HepG2 (cell line): Measurements from ENCODE around the gene ANKS4B. TPM values are rescaled to one million over a fixed set of nuclear protein-coding genes. Genes with fewer than 3 reads are reported as not detected.
A peak's percentile ranks its signal among the peaks of the same experiment; 100 is the strongest.

Experiments used
- ATF3 ChIP-seq: sonication (generic); formaldehyde crosslinking; IDR thresholded peaks from 2 replicates; pipeline ENCODE4 v1.4.0; 2020; ENCODE audit warnings: missing genetic modification reagents
- BHLHE40 ChIP-seq: IDR thresholded peaks from 2 replicates; pipeline ENCODE4 v1.6.1; 2011; ENCODE audit warnings: low read length, improper control_type of control experiment
- FOXO4 ChIP-seq: sonication (generic); formaldehyde crosslinking; conservative IDR thresholded peaks from 2 replicates; pipeline ENCODE4 v1.8.1; 2023; ENCODE audit warnings: missing genetic modification reagents
- GATAD2A ChIP-seq: IDR thresholded peaks from 2 replicates; pipeline ENCODE4 v1.6.1; 2016
- HNF4A ChIP-seq: sonication (generic); formaldehyde crosslinking; IDR thresholded peaks from 2 replicates; pipeline ENCODE4 v1.4.0; 2020; ENCODE audit warnings: missing genetic modification reagents
- MED13 ChIP-seq: sonication (generic); formaldehyde crosslinking; IDR thresholded peaks from 2 replicates; pipeline ENCODE4 v1.5.0; 2020; ENCODE audit warnings: missing genetic modification reagents
- NR2C2 ChIP-seq: sonication (generic); formaldehyde crosslinking; IDR thresholded peaks from 2 replicates; pipeline ENCODE4 v1.4.0; 2020; ENCODE audit warnings: missing genetic modification reagents, mild to moderate bottlenecking, moderate library complexity, borderline replicate concordance
- NR2F1 ChIP-seq, 2 experiments: fragments of 450-650 bp in 1 of 2; formaldehyde crosslinking in 1 of 2; IDR thresholded peaks; 2 replicates each; pipeline versions ENCODE4 v1.5.0 to v1.6.1; 2016 to 2020; ENCODE audit warnings: mild to moderate bottlenecking in 1 of 2, missing compliant biosample characterization in 1 of 2, missing genetic modification reagents in 1 of 2, moderate library complexity in 1 of 2
- NR2F6 ChIP-seq, 2 experiments: IDR thresholded peaks; 2 replicates each; pipeline ENCODE4 v1.6.1; 2016; ENCODE audit warnings: antibody characterized with exemption in 1 of 2, mild to moderate bottlenecking in 1 of 2
- PPARG ChIP-seq: conservative IDR thresholded peaks from 2 replicates; pipeline ENCODE4 v1.6.1; 2016; ENCODE audit warnings: missing biosample characterization, missing genetic modification reagents
- REXO4 ChIP-seq: sonication (generic); formaldehyde crosslinking; IDR thresholded peaks from 2 replicates; pipeline ENCODE4 v1.8.0; 2022; ENCODE audit warnings: missing genetic modification reagents, mild to moderate bottlenecking, borderline replicate concordance
- SOX13 ChIP-seq, 3 experiments: fragments of 450-650 bp in 1 of 3; sonication (generic) in 1 of 3; formaldehyde crosslinking in 1 of 3; IDR thresholded peaks in 2 of 3; conservative IDR thresholded peaks in 1 of 3; 2 replicates each; pipeline versions ENCODE4 v1.5.0 to v1.6.1; 2016 to 2020; ENCODE audit warnings: antibody characterized with exemption in 1 of 3, mild to moderate bottlenecking in 1 of 3, missing compliant biosample characterization in 1 of 3, missing genetic modification reagents in 1 of 3, moderate library complexity in 1 of 3
- SSRP1 ChIP-seq: IDR thresholded peaks from 2 replicates; pipeline ENCODE4 v1.6.1; 2016; ENCODE audit warnings: control low read depth
- STAG1 ChIP-seq: sonication (generic); formaldehyde crosslinking; IDR thresholded peaks from 2 replicates; pipeline ENCODE4 v1.4.0; 2020; ENCODE audit warnings: missing genetic modification reagents
- ZMYM2 ChIP-seq: sonication (generic); formaldehyde crosslinking; IDR thresholded peaks from 2 replicates; pipeline ENCODE4 v1.8.0; 2022; ENCODE audit warnings: mild to moderate bottlenecking, missing genetic modification reagents
- ZNF263 ChIP-seq: sonication (generic); formaldehyde crosslinking; IDR thresholded peaks from 2 replicates; pipeline ENCODE4 v1.4.0; 2020; ENCODE audit warnings: missing genetic modification reagents
- ZNF264 ChIP-seq: sonication (generic); formaldehyde crosslinking; IDR thresholded peaks from 2 replicates; pipeline ENCODE4 v1.4.0; 2020; ENCODE audit warnings: missing genetic modification reagents
- ZNF331 ChIP-seq: sonication (generic); formaldehyde crosslinking; IDR thresholded peaks from 2 replicates; pipeline ENCODE4 v1.4.0; 2020; ENCODE audit warnings: missing genetic modification reagents
- ZNF569 ChIP-seq: sonication (generic); formaldehyde crosslinking; IDR thresholded peaks from 2 replicates; pipeline ENCODE4 v1.5.0; 2020; ENCODE audit warnings: mild to moderate bottlenecking, missing genetic modification reagents, moderate library complexity, borderline replicate concordance
- ZNF607 ChIP-seq: sonication (generic); formaldehyde crosslinking; IDR thresholded peaks from 2 replicates; pipeline ENCODE4 v1.5.1; 2020; ENCODE audit warnings: missing genetic modification reagents, mild to moderate bottlenecking, borderline replicate concordance
- ZNF670 ChIP-seq: sonication (generic); formaldehyde crosslinking; IDR thresholded peaks from 2 replicates; pipeline ENCODE4 v1.8.0; 2022; ENCODE audit warnings: mild to moderate bottlenecking, missing genetic modification reagents, borderline replicate concordance
- ZNF75D ChIP-seq: sonication (generic); formaldehyde crosslinking; IDR thresholded peaks from 2 replicates; pipeline ENCODE4 v1.8.1; 2023; ENCODE audit warnings: missing genetic modification reagents, mild to moderate bottlenecking, borderline replicate concordance
- ZNF770 ChIP-seq: sonication (generic); formaldehyde crosslinking; IDR thresholded peaks from 2 replicates; pipeline ENCODE4 v1.5.0; 2020; ENCODE audit warnings: mild to moderate bottlenecking, missing genetic modification reagents
- ZNF777 ChIP-seq: sonication (generic); formaldehyde crosslinking; IDR thresholded peaks from 2 replicates; pipeline ENCODE4 v1.4.0; 2020; ENCODE audit warnings: missing genetic modification reagents
- ZNF891 ChIP-seq: sonication (generic); formaldehyde crosslinking; IDR thresholded peaks from 2 replicates; pipeline ENCODE4 v1.5.0; 2020; ENCODE audit warnings: mild to moderate bottlenecking, missing genetic modification reagents
- ZSCAN22 ChIP-seq: sonication (generic); formaldehyde crosslinking; IDR thresholded peaks from 2 replicates; pipeline ENCODE4 v1.4.0; 2020; ENCODE audit warnings: mild to moderate bottlenecking, missing genetic modification reagents
- polyA plus RNA-seq, 8 experiments: library from polyadenylated mRNA; depleted of rRNA in 3 of 8; stranded (reverse) in 7 of 8; unstranded in 1 of 8; fragments of >200 nt; fragmentation: Illumina TruSeq in 4 of 8; extraction: Trizol in 4 of 8; gene quantifications; 2 replicates each; pipeline versions ENCODE4 v1.2.1 to v1.2.3, GENCODE V29; 2011 to 2016; ENCODE audit warnings: low read depth in 4 of 8, missing spikeins in 1 of 8, mixed read lengths in 1 of 8; ENCODE audit not compliant: insufficient read depth in 1 of 8
- total RNA-seq, 5 experiments: library from RNA; depleted of rRNA; stranded (reverse); fragments of >200 nt; fragmentation: Illumina TruSeq; extraction: Trizol; gene quantifications; 2 replicates each; pipeline ENCODE4 v1.2.3, GENCODE V29; 2016; ENCODE audit warnings: low read depth in 1 of 5
- TF ChIP-seq, protein P1 (sequence below): IDR thresholded peaks from 2 replicates; pipeline ENCODE4 v1.6.1; 2016; ENCODE audit warnings: control low read depth

ANKS4B gene
- total and polyA plus RNA-seq, 2 of the 13 experiments (the other 11 are each of a cell fraction or from before 2014, with no cell fraction given), result 6.5 to 30.0 TPM

DNA sequence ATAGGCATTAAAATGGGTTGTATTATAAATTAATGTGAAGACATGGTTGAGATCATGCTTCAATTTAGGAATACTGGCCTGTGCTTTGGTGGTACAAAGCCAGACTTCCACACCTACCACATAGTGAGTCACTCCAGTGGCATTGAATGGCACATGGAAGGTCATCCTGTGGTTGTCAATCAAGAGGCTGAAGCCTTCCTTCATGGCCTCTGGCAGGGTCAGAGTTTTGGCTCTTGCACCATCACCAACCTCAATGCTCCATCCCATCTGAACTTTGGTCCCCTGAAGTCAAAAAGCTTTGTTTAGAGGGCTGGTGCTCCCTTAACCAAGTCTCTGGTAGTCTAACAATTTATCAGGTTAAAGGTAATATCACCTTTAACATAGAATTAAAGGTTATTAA is 28.2 kb upstream of the ANKS4B start (continued):
- TF ChIP-seq MED13 (CRISPR knock-in tag), result no peak
- peak; percentile 53; the same call in 1 of the 2 replicates for TF ChIP-seq NR2C2 (CRISPR knock-in tag)
- 0 out of 4 replicates have a peak, but pooled peaks have one; percentile 42 to 49 for TF ChIP-seq NR2F1 (CRISPR knock-in tag; IDR thresholded peaks at IDR 0.05)
- no peak for TF ChIP-seq SOX13 (IDR thresholded peaks at IDR 0.05)
- peak in 1 of 2 experiments; percentile 37; a peak in 1 of 4 replicates for TF ChIP-seq SOX13 (CRISPR knock-in tag; conservative IDR thresholded peaks at IDR 0.05 in 1 of 2, IDR thresholded peaks at IDR 0.05 in 1 of 2)
- peak; percentile 41; the same call in 1 of the 2 replicates for TF ChIP-seq ZMYM2 (CRISPR knock-in tag)
- TF ChIP-seq, protein P1, sequence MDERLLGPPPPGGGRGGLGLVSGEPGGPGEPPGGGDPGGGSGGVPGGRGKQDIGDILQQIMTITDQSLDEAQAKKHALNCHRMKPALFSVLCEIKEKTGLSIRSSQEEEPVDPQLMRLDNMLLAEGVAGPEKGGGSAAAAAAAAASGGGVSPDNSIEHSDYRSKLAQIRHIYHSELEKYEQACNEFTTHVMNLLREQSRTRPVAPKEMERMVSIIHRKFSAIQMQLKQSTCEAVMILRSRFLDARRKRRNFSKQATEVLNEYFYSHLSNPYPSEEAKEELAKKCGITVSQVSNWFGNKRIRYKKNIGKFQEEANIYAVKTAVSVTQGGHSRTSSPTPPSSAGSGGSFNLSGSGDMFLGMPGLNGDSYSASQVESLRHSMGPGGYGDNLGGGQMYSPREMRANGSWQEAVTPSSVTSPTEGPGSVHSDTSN (CRISPR knock-in tag), result peak; percentile 77
- peak; percentile 93 for TF ChIP-seq ZNF263 (CRISPR knock-in tag)
- no peak for TF ChIP-seq ZNF607
- TF ChIP-seq REXO4 (CRISPR knock-in tag), result no peak
- TF ChIP-seq ZNF331 (CRISPR knock-in tag), result peak; percentile 42; the same call in 1 of the 2 replicates
- peak; percentile 79 for TF ChIP-seq HNF4A (CRISPR knock-in tag)
- TF ChIP-seq GATAD2A (CRISPR knock-in tag), result 0 out of 2 replicates have a peak, but pooled peaks have one; percentile 28
- TF ChIP-seq FOXO4 (CRISPR knock-in tag), result 0 out of 2 replicates have a peak, but pooled peaks have one; percentile 34
- TF ChIP-seq PPARG (CRISPR knock-in tag), result 0 out of 2 replicates have a peak, but pooled peaks have one; percentile 23
- 0 out of 2 replicates have a peak, but pooled peaks have one; percentile 56 for TF ChIP-seq ZNF75D (CRISPR knock-in tag)
- no peak for TF ChIP-seq ZNF569 (CRISPR knock-in tag)
- 0 out of 2 replicates have a peak, but pooled peaks have one; percentile 16 for TF ChIP-seq NR2F6 (IDR thresholded peaks at IDR 0.05)
- peak; percentile 34; the same call in 1 of the 2 replicates for TF ChIP-seq NR2F6 (CRISPR knock-in tag; IDR thresholded peaks at IDR 0.05)
- peak; percentile 50; the same call in 1 of the 2 replicates for TF ChIP-seq ATF3 (CRISPR knock-in tag)
- no peak for TF ChIP-seq ZNF891 (CRISPR knock-in tag)
- no peak for TF ChIP-seq SSRP1 (CRISPR knock-in tag)
- 0 out of 2 replicates have a peak, but pooled peaks have one; percentile 12 for TF ChIP-seq ZNF264 (CRISPR knock-in tag)
- TF ChIP-seq ZNF777 (CRISPR knock-in tag), result no peak
- TF ChIP-seq ZNF770, result peak; percentile 66; the same call in 1 of the 2 replicates
- TF ChIP-seq ZSCAN22 (CRISPR knock-in tag), result no peak
- TF ChIP-seq BHLHE40, result 0 out of 2 replicates have a peak, but pooled peaks have one; percentile 34
- TF ChIP-seq STAG1, result no peak
- TF ChIP-seq ZNF670 (CRISPR knock-in tag), result no peak
